ENCODE data around the gene KDM2A.

Gene KDM2A

GRCh38 chr11:67304511-67305113 is 185.5 kb downstream of the KDM2A start:
- DNase-seq: no peak

DNA sequence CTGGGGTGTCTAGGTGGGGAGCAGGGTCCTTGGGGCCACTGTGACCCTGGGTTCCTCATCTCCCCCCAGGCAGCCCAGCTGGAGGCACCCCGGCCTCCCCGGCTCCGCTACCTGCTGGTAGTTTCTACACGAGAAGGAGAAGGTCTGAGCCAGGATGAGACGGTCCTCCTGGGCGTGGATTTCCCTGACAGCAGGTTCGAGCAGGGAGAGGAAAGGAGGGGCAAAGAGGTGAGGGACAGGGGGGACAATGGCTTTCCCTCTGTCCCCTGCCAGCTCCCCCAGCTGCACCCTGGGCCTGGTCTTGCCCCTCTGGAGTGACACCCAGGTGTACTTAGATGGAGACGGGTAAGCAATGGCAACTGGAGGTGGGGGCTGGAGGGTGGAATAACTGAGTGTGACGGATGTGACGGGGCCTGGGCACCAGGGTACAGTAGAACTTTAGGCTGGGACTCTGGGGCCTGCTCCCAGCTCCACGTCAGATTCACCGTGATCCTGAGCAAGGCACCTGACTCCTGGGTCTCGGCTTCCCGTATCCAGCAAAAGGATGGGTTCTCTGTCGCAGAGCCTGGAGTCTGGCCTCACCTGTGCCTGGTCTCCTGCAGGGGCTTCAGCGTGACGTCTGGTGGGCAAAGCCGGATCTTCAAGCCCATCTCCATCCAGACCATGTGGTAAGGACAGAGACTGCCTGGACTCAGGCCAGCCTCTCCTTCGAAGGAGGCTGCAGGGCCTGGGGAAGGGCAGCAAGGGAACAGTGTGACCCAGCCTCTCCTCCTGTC is 187.9 kb downstream of the KDM2A start:
- no peak for DNase-seq

DNA sequence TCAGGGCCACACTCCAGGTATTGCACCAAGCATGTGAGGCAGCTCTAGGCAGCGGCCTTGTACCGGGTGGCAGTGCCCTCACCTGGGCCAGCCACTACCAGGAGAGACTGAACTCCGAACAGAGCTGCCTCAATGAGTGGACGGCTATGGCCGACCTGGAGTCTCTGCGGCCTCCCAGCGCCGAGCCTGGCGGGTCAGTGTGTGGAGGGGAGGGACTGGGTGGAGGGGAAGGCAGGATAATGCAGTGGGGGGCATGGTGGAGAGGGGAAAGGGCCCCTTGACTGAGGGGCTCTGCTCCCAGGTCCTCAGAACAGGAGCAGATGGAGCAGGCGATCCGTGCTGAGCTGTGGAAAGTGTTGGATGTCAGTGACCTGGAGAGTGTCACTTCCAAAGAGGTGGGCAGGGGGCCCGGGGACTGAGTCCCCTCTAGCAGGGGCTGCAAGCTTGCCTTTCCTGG is 188.5 kb downstream of the KDM2A start:
- DNase-seq: no peak

Measured in NCI-H2171 treated with DMSO at 0.1 percent for 48 hours (cell line).